Bronchial epithelial cell (primary cell): ENCODE results near the gene GALNT5. TPM values are rescaled to one million over a fixed set of nuclear protein-coding genes. Genes with fewer than 3 reads are reported as not detected.

Experiments
- DNase-seq: peaks from one replicate; pipeline ENCODE4 v3.0.0-alpha.2; 2010; ENCODE audit warnings: low read depth
- FAIRE-seq: peaks from 2 replicates; lab custom pipeline; 2011; peaks lifted over from hg19 to GRCh38; lab: Jason Lieb, UNC
- H3K27me3 ChIP-seq: 2 replicates; pipeline ENCODE4 v1.5.1; 2011; ENCODE audit warnings: low read length; ENCODE audit not compliant: control insufficient read depth, insufficient read depth
- H3K36me3 ChIP-seq: 2 replicates; pipeline ENCODE4 v1.5.1; 2011; ENCODE audit warnings: low read length; ENCODE audit not compliant: control insufficient read depth, insufficient read depth
- H3K4me3 ChIP-seq: 2 replicates; pipeline ENCODE4 v1.5.1; 2011; ENCODE audit warnings: mild to moderate bottlenecking, low read depth, low read length, control low read depth
- total RNA-seq: library from RNA; depleted of rRNA; stranded (reverse); fragments of >200 nt; gene quantifications from 2 replicates; pipeline ENCODE4 v1.2.1, GENCODE V29; 2014
- TF ChIP-seq, protein P1 (sequence below): IDR thresholded peaks from 2 replicates; pipeline ENCODE4 v1.5.1; 2011; ENCODE audit warnings: mild to moderate bottlenecking, moderate library complexity, low read length, control low read depth, inconsistent platforms; ENCODE audit not compliant: insufficient read depth, severe bottlenecking

GALNT5 gene, protein sequence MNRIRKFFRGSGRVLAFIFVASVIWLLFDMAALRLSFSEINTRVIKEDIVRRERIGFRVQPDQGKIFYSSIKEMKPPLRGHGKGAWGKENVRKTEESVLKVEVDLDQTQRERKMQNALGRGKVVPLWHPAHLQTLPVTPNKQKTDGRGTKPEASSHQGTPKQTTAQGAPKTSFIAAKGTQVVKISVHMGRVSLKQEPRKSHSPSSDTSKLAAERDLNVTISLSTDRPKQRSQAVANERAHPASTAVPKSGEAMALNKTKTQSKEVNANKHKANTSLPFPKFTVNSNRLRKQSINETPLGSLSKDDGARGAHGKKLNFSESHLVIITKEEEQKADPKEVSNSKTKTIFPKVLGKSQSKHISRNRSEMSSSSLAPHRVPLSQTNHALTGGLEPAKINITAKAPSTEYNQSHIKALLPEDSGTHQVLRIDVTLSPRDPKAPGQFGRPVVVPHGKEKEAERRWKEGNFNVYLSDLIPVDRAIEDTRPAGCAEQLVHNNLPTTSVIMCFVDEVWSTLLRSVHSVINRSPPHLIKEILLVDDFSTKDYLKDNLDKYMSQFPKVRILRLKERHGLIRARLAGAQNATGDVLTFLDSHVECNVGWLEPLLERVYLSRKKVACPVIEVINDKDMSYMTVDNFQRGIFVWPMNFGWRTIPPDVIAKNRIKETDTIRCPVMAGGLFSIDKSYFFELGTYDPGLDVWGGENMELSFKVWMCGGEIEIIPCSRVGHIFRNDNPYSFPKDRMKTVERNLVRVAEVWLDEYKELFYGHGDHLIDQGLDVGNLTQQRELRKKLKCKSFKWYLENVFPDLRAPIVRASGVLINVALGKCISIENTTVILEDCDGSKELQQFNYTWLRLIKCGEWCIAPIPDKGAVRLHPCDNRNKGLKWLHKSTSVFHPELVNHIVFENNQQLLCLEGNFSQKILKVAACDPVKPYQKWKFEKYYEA
- total RNA-seq: 13.6 and 26.1 TPM in 2 replicates

DNA sequence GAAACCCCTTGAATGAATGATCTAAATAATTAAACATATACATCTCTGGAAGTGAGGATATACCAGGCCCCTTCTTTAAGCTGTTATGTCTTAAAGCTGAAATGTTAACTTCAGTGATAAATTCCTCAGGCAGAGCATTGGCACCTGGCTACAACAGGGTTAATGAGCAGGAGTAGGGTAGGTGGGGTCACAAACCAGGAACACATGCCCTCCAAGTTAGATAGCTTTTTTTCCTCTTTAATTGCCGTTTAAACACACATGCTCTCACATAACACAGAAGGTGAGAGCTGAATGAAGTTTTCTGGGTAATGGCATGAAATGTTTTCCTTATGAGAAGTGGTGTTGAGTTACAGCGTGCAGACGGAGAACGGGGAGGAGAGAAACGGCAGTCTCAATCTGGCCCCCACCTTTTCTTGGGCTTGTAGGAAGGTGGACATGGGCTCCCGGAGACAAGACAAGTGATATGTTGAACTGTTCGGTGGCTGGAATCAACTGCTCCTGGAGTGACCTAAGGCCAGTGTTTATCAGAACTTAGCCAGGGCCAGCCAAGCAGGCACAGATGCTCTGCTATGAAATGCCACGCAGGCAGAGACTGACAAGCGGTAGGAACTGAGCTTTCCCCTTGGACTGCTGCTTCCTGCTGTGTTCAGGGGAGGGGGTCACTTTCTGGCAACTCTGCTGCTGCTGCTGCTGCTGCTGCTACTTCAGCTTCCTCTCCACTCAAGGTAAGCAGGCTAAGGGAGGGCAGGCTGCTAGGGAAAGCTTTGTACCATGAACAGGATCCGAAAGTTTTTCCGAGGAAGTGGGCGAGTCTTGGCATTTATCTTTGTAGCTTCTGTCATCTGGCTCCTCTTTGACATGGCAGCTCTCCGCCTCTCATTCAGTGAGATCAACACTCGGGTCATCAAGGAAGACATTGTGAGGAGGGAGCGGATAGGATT lies at the start of gene GALNT5:
TSS of gene GALNT5 (plus strand) at position 394 of the 941 bp plus-strand sequence. CDS start at position 772, 378 bp downstream.
- Histone ChIP-seq H3K4me3 (peak within 1 kb of the TSS; percentile 47), H3K27me3 (no peaks in the 10 kb centered on the region), H3K36me3 (no peaks in the 10 kb centered on the region)
- FAIRE-seq (no peak), DNase-seq (peak; percentile 70)
- TF ChIP-seq, protein P1, sequence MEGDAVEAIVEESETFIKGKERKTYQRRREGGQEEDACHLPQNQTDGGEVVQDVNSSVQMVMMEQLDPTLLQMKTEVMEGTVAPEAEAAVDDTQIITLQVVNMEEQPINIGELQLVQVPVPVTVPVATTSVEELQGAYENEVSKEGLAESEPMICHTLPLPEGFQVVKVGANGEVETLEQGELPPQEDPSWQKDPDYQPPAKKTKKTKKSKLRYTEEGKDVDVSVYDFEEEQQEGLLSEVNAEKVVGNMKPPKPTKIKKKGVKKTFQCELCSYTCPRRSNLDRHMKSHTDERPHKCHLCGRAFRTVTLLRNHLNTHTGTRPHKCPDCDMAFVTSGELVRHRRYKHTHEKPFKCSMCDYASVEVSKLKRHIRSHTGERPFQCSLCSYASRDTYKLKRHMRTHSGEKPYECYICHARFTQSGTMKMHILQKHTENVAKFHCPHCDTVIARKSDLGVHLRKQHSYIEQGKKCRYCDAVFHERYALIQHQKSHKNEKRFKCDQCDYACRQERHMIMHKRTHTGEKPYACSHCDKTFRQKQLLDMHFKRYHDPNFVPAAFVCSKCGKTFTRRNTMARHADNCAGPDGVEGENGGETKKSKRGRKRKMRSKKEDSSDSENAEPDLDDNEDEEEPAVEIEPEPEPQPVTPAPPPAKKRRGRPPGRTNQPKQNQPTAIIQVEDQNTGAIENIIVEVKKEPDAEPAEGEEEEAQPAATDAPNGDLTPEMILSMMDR: no peak

DNA sequence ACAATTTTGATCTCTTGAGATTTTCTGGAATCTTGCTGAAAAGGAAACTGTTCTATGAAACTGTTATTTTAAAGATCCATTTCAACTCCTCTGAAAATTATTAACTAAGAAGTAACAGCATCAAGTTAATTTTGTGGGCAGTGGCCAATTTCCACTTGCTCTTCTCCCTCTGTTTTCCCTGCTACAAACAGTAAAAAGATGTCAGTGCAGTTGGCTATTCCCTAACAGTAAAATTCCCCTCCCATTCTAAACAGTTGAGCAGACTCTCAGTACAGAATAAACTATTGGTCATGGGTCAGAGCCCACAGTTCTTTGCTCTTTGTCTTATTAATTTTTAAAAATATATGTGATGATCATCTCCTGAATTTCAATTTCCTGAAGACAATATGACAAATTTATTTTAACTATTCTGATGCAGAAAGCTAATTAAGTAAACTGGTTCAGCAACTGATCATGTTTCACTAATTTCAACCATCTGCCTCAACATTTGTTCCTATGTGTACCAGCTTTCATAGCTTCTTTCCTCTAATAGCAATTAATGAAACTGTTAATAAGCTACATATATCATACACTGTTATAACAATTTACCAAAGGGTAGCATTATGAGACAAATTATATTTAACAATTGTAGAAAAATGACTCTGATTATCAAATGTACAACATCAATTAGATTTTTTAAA lies 41.1 kb upstream of the GALNT5 start:
- no peaks in the 10 kb centered on the region for H3K27me3 ChIP-seq
- TF ChIP-seq, protein P1: no peak
- no peak for FAIRE-seq
- H3K4me3 ChIP-seq: no peak overlapping the region
- DNase-seq: no peak
- H3K36me3 ChIP-seq: no peaks in the 10 kb centered on the region

DNA sequence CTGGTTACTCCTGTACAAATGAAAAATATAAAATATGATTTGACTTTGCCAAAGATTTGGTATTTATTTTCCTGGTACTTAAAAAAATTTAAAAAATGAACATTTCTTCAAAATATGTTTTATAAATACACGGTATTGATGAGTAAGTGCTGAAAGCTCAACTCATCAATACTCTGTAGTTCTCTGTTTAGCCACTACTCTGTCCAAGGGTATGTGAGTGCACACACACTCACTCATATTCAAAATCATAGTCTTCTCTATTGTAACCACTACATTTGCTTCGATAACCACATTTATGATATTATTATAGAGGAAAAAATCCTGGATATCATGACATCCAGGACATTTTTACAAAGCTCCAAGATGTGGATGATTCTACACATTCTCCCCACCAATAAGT lies 40.1 kb upstream of the GALNT5 start:
- H3K27me3 ChIP-seq: no peaks in the 10 kb centered on the region
- no peak overlapping the region for H3K4me3 ChIP-seq
- DNase-seq (no peak), FAIRE-seq (no peak)
- TF ChIP-seq, protein P1: no peak
- H3K36me3 ChIP-seq: no peaks in the 10 kb centered on the region

DNA sequence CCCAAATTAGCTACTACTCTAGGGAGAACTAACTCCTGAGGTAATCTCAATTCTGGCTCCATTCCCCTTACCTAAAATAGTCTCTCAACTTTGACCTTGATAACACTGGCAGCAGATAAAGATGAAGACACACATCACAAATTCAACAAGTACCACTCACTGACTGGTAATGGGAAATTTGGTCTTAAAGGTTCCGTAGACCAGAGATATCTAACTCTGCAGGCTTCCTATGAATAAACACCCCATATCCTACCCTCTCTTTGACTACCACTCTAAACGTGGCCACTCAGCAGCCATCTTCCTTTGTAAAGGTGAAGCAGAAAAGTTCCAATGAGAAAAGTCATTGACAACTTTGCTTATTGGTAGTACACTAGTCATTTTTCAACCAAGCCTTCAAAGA lies 38.6 kb upstream of the GALNT5 start:
- DNase-seq (no peak), FAIRE-seq (no peak)
- no peaks in the 10 kb centered on the region for H3K36me3 ChIP-seq
- H3K27me3 ChIP-seq: no peaks in the 10 kb centered on the region
- H3K4me3 ChIP-seq: no peak overlapping the region
- TF ChIP-seq, protein P1: no peak

DNA sequence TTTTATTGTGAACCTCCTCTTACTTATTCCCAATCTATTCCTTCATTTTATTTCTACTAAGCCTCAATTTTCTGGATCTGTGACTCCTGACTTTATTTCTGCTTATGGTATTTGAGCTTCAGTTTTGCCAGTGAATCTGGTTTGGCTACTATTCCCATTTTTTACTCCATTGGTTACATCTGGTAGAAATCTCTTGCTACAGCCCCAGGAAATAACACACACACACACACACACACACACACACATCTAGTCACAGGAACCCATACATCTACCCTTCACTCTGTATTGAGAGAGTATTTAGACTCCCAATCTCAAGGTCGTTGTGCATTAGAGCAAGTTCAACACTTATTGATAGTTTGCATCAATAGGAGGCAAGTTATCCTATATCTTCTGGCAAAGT lies 37.0 kb upstream of the GALNT5 start:
- DNase-seq (no peak), FAIRE-seq (no peak)
- no peaks in the 10 kb centered on the region for H3K36me3 ChIP-seq
- H3K4me3 ChIP-seq: no peak overlapping the region
- no peaks in the 10 kb centered on the region for H3K27me3 ChIP-seq
- TF ChIP-seq, protein P1: no peak
